ENCODE data around the gene CHTF18.
A peak's percentile ranks its signal among the peaks of the same experiment; 100 is the strongest.
"Not testable (repeated sequence)": the region's sequence is repeated elsewhere in the genome, so short reads cannot be mapped to it uniquely, and the experiment has no call there.

The CHTF18 gene

DNA sequence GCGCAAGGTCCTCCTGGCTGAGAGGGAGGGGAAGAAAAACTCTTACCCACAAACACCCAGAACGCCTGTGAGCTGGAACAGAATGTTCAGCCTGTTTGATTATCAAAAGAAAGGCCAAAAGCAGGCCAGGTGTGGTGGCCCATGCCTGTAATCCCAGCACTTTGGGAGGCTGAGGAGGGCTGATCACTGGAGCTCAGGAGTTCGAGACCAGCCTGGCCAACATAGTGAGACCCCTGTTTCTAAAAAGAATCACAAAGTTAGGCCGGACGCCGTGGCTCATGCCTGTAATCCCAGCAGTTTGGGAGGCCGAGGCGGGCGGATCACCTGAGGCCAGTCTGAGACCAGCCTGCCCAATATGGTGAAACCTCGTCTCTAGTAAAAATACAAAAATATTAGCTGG lies 12.1 kb upstream of the CHTF18 start:
- not testable (repeated sequence) for DNase-seq (ENCODE audit: low read depth)

GRCh38 chr16:776824-777223 lies 11.6 kb upstream of the CHTF18 start:
- DNase-seq (ENCODE audit: low read depth), result no peak

- no peak for DNase-seq (ENCODE audit: low read depth)
Measured at GRCh38 chr16:777826-778225, 10.6 kb upstream of the CHTF18 start.

- no peak for DNase-seq (ENCODE audit: low read depth)
Measured at GRCh38 chr16:778447-778846, 10.0 kb upstream of the CHTF18 start.

DNA sequence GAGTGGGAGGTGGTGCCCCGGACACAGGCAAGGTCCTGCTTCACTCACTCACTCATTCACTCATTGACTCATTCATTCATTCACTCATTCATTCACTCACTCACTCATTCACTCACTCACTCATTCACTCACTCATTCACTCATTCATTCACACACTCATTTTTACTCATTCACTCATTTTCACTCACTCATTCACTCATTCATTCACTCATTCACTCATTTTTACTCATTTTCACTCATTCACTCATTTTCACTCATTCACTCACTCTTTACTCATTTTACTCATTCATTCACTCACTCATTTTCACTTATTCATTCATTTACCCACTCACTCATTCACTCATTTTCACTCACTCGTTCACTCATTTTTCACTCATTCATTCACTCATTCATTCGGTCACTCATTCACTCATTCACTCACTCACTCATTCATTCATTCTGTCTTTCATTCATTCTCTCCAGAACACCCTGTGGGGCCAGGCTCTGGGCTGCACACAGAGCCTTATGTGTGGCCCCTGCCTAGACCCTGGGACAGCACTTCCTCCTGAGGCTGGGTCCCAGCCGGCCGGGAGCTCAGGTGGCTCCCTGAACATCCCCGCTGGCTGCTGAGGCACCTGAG lies 9.4 kb upstream of the CHTF18 start:
- no peak for DNase-seq (ENCODE audit: low read depth)

DNA sequence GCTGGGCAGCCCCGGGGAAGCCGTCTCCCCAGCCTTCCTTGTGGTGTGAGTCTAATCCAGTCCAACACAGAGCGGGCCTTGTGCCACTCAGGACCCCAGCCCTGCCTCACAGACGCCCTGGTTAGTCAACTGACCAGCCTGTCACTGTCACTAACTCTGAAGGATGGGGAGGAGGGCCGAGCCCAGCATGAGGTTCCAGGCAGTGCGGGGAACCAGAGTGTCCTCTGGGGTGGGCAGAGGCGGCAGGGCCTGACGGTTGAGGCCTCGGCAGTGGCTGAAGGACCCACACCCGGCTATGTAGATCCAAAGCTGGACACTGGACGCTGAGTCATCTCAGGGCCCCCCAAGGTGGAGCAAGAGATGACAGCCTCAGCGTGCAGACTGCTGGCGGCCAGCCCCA lies 8.9 kb upstream of the CHTF18 start:
- DNase-seq (ENCODE audit: low read depth), result no peak

GRCh38 chr16:780296-780695 lies 8.1 kb upstream of the CHTF18 start:
- DNase-seq (ENCODE audit: low read depth), result no peak

GRCh38 chr16:781346-782010 lies 6.9 kb upstream of the CHTF18 start:
- DNase-seq (ENCODE audit: low read depth), result no peak

GRCh38 chr16:782258-782657 lies 6.2 kb upstream of the CHTF18 start:
- no peak for DNase-seq (ENCODE audit: low read depth)

DNA sequence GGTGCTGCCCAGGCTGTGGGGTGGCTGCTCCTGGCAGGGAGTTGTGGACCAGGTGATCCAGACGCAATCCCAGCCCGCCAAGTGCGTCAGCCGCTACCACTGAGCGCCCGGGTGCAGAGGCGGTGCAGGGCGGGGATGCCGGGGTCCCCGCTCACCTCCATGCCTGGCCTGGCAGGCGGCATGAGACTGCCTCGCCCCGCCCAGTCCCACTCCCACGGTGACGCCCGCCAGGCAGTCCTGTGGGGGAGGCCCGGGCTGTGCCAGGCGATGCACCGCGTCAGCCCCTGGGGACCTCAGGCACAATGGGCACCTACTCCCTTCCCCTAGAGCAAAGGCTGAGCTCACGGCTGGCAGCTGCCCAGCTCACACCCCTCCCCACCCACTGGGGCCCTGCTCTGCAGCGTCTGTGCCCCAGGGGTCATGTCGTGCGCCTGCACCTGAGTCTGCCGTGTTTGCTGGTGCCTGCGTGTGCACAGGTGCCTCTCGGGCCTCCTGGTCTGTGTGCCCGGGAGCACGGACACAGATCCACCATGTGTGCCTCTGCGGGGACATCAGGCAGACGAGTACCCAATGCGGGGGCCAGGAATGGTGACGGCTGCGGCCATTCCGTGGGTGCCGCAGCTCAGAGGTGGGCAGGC lies 5.5 kb upstream of the CHTF18 start:
- no peak for DNase-seq (ENCODE audit: low read depth)

DNA sequence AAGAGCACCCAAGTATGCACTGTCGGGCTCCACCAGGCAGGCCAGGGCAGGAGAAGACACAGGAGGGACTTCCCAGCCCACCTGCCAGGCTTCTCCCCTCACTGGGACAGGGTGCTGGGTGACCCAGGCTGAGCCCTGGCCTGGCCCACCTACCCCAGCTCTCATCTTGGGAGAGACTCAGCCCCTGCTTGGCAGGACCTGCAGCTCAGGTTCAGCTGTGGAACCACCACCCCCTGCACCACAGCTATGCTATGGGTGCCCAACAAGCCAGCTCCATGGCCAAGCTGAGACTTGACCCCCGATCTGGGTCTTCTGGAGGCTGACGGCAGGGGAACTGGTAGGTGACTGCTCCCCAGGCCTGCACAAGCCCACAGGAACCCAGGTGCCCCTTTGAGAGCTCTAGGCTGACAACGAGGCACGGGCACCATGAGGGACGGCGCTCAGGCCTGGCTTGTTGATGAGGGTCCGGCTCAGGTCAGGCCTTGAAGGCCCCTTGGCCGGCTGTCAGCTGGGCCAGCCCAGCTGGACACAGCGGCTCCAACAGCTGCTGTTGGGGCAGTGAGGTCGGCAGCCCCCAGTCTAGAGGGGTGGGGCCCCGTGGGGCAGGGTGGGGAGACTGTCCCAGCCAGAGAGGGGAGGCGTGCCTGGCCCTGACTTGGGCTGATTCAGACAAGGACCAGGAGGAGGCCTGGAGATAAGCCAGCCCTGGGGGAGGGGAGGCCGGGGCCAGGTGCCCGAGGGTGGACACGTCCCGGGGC lies 4.8 kb upstream of the CHTF18 start:
- no peak for DNase-seq (ENCODE audit: low read depth)

DNA sequence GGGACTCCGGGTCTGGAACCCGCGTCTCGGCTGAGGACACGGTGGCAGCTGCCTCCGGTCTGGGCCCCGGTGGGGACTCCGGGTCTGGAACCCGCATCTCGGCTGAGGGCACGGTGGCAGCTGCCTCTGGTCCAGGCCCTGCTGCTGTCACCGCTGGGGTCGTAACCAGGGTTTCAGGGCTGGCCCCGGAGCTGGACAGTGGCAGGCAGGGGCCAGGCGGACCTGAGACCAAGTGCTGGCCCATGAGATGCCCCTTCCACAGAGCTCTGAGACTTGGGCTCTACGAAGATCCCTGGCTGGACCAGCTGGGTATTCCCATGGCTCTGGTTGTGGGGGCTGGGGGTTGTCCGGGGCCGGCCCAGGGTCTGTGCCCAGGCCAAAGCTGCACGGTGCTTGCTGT lies 4.0 kb upstream of the CHTF18 start:
- DNase-seq (ENCODE audit: low read depth), result no peak

GRCh38 chr16:785563-786535 lies 2.6 kb upstream of the CHTF18 start:
- DNase-seq (ENCODE audit: low read depth), result peak; percentile 44

- DNase-seq (ENCODE audit: low read depth), result no peak
Measured at GRCh38 chr16:787321-787966, 976 bp upstream of the CHTF18 start.

DNA sequence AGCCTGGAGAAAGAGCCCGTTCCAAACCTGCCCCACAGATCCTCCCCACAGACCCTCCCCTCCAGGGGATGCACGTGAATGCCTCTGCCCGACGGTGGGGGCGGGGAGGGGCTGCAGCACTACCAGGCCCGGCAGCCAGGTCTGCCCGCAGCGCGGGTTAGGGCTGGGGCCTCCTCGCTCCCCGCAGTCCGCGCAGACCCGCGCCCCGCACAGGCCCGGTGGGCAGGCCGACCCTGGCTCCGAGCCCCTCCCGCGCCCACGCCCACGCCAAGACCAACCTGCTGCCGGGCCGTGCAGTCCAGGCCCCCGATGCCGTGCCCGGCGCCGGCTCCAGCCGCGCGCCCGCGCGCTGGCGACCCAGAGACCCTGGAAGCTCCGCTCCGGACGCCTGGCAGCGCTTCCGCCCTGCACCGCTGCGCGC lies 432 bp upstream of the CHTF18 start, which contains the start of gene RPUSD1:
Gene RPUSD1, minus strand, starts transcription at position 404 of the 421 bp plus-strand sequence. CDS start 644 bp downstream, outside the sequence.
- DNase-seq (ENCODE audit: low read depth), result no peak

- DNase-seq (ENCODE audit: low read depth), result no peak
Measured at GRCh38 chr16:789191-789850, 901 bp downstream of the CHTF18 start.

GRCh38 chr16:790086-790485 lies 1.7 kb downstream of the CHTF18 start:
- DNase-seq (ENCODE audit: low read depth), result no peak

GRCh38 chr16:791131-791530 lies 2.7 kb downstream of the CHTF18 start:
- DNase-seq (ENCODE audit: low read depth), result no peak

DNA sequence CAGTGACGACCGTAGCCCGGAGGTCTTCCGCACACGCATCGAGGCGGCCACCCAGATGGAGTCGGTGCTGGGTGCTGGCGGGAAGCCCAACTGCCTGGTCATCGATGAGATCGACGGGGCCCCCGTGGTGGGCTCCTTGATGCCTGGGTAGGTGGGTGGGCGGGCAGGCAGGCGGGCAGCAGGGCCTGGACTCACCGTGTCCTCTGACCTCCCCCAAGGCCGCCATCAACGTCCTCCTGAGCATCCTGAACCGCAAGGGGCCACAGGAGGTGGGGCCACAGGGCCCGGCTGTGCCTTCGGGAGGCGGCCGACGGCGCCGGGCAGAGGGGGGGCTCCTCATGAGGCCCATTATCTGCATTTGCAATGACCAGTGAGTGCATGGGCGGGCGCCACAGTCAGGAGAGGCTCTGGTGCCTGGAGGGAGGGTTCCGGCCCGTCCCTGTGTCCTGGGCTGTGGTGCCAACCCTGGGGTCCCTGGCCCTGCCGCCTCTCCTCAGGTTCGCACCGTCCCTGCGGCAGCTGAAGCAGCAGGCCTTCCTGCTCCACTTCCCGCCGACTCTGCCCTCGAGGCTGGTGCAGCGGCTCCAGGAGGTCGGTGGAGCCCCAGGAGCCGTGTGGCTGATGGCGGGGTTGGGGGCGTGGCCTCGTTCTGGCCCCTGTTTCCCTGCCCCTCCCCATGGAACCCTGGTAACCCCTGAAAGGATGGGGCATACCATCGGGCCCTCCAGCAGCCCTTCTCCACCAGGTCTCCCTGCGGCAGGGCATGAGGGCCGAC lies 4.0 kb downstream of the CHTF18 start:
- DNase-seq (ENCODE audit: low read depth), result no peak

DNA sequence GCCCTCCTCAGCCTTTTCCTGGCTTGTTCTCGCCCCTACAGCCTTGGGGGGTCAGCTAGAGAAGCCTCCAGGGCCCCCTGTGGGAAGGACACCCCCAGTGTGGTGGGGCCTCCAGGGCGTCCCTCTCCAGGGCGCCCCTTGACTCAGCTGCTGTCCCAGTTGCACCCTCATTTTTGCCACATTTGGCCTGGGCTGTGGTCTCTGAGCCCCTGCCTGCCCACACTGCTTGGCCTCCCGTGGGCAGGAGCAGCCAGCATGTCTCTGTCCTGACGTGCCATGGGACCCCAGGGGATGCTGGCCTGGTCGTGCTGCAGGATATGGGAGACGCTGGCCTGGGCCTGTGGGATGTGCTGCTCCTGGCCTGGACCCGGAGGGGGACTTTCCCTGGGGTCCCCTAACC lies 5.0 kb downstream of the CHTF18 start:
- no peak for DNase-seq (ENCODE audit: low read depth)

Measured in iris pigment epithelial cell (primary cell).